HS-27A (cell line): Measurements from ENCODE around the gene CMAS.
"Not testable (repeated sequence)": the region's sequence is repeated elsewhere in the genome, so short reads cannot be mapped to it uniquely, and the experiment has no call there.

Experiments used
- DNase-seq: peaks from one replicate; pipeline ENCODE4 v3.0.0-alpha.2; 2012; ENCODE audit warnings: low read depth, missing footprints

The CMAS gene

GRCh38 chr12:22046090-22046967, at the start of gene CMAS:
CMAS (plus strand) TSS chr12:22046218; CDS start chr12:22046304, 86 bp downstream.
- peak; percentile 47 for DNase-seq

GRCh38 chr12:21998295-21998694, 47.7 kb upstream of the CMAS start:
- DNase-seq, result no peak

- no peak for DNase-seq
These were observed 47.2 kb upstream of the CMAS start for GRCh38 chr12:21998782-21999181.

- DNase-seq, result no peak
These were observed 43.6 kb upstream of the CMAS start for GRCh38 chr12:22002430-22002829.

GRCh38 chr12:22007794-22008193, 38.2 kb upstream of the CMAS start:
- not testable (repeated sequence) for DNase-seq

GRCh38 chr12:22008196-22008595, 37.8 kb upstream of the CMAS start:
- no peak for DNase-seq

GRCh38 chr12:22014041-22014782, 31.8 kb upstream of the CMAS start:
- DNase-seq, result no peak

GRCh38 chr12:22014783-22015144, 31.3 kb upstream of the CMAS start:
- DNase-seq, result no peak

GRCh38 chr12:22016982-22017381, 29.0 kb upstream of the CMAS start:
- no peak for DNase-seq

GRCh38 chr12:22018860-22019259, 27.2 kb upstream of the CMAS start:
- DNase-seq, result no peak

- not testable (repeated sequence) for DNase-seq
These were observed 22.5 kb upstream of the CMAS start for GRCh38 chr12:22023489-22023888.

GRCh38 chr12:22029491-22029890, 16.5 kb upstream of the CMAS start:
- DNase-seq, result no peak

GRCh38 chr12:22029991-22030390, 16.0 kb upstream of the CMAS start:
- DNase-seq, result no peak

- no peak for DNase-seq
These were observed 13.3 kb upstream of the CMAS start for GRCh38 chr12:22032732-22033131.

GRCh38 chr12:22034709-22035506, 11.1 kb upstream of the CMAS start:
- no peak for DNase-seq

GRCh38 chr12:22037947-22038346, 8.1 kb upstream of the CMAS start:
- DNase-seq, result no peak

- DNase-seq, result no peak
These were observed 7.3 kb upstream of the CMAS start for GRCh38 chr12:22038734-22039133.

GRCh38 chr12:22039361-22039760, 6.7 kb upstream of the CMAS start:
- DNase-seq, result no peak

- DNase-seq, result no peak
These were observed 2.9 kb upstream of the CMAS start for GRCh38 chr12:22042976-22043669.

GRCh38 chr12:22043943-22044342, 2.1 kb upstream of the CMAS start:
- DNase-seq, result no peak

- no peak for DNase-seq
These were observed 1.6 kb upstream of the CMAS start for GRCh38 chr12:22044391-22044790.

GRCh38 chr12:22046968-22047390, 961 bp downstream of the CMAS start:
- DNase-seq, result no peak
